GM21390 (cell line): ENCODE measurements around the gene CYP4F12.
"Not testable (repeated sequence)": the region's sequence is repeated elsewhere in the genome, so short reads cannot be mapped to it uniquely, and the experiment has no call there.

ENCODE experiments used
- ATAC-seq: cut with Tn5 transposase; IDR thresholded peaks from one replicate; pipeline ENCODE4 v1.9.1; 2021; ENCODE audit not compliant: unreplicated experiment

Gene CYP4F12

DNA sequence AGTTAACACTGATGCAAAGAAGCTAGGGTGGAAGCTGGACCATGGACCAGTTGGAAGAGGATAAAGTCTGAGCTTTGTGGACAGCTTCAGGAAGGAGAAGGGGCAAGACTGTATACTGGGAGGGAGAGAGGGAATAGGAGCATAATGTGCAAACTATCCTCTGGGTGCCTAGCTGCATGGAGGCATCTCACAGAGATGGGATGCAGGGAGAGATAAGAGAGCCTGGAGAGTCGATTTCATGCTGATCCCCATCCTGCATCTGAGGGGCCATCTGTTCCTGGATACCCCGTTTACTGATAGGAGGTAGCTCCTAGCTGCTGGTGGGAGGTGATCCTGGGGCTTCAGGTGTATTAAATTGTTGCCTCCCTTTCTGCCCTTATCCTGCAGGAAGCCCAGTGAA is 23.4 kb upstream of the CYP4F12 start:
- no peak for ATAC-seq

DNA sequence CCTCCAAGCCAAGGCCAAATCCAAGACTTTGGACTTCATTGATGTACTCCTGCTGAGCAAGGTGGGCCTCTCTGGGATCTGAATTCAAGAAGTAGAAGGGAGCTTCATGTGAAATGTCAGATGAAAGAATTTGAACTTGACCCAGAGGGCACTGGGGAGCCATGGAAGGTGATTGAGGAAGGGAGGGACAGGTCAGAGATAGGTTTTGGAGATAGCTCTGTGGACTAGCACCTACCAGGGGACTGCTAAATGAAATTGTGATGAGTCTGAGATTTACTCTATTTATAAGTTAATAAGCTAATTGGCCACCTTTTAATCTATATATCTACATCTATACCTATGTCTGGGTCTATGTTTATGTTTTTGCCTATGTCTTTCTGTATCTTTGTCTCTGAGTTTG is 22.8 kb upstream of the CYP4F12 start:
- ATAC-seq, result not testable (repeated sequence)

DNA sequence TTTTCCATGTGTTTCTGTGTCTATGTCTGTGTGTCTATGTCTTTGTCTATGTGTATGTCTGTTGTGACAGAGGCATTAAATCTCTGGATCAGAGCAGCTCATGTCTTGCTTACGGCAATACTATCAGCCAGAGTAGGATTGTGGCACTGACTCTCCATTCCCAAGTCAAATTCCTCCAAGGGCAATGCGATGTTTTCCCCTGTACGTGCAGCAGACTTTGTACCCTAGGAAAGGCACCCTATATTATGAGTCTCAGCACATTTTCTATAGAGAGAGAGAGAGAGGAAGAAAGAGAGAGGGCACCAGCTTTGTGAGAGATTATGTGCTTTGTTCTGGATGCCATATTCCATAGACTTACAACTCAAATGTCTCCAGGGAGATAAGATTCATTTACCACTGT is 21.1 kb upstream of the CYP4F12 start:
- no peak for ATAC-seq

- ATAC-seq, result no peak
Measured at GRCh38 chr19:15652559-15653278, 20.2 kb upstream of the CYP4F12 start.

DNA sequence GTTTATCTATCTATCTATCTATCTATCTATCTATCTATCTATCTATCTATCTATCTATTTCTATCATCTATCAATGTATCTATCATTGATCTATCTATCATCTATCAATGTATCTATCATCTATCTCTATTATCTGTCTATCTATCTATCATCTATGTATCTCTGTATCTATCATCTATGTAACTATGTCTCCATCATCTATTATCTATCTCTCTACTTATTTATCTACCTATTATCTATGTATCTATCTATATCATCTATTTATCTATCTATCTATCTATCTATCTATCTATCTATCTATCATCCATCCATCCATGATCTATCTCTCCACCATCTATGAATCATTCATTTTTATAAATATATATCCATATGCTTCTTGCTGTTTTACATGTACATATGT is 16.4 kb upstream of the CYP4F12 start:
- no peak for ATAC-seq

DNA sequence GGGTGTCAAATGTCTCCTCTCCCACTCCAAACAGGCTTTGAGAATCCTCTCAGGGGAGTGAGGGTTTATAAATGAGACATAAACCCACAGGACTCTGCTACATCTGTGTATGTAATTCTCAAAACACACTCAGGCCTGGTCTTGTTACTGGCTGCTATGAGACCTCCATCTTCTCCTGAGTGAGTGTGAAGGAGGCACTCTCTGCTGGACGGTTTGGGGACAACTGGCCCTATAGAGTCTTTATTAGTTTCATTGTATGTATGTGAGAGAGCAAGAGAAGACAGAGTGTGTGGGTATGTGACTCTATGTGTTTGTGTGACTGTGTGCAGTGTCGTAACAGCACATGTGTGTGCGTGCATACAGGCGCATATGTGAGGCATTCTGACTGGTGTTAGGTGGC is 9.6 kb upstream of the CYP4F12 start:
- ATAC-seq, result no peak

GRCh38 chr19:15666186-15666585 is 6.7 kb upstream of the CYP4F12 start:
- no peak for ATAC-seq

GRCh38 chr19:15666883-15667282 is 6.0 kb upstream of the CYP4F12 start:
- no peak for ATAC-seq

- ATAC-seq, result no peak
Measured at GRCh38 chr19:15669440-15669839, 3.4 kb upstream of the CYP4F12 start.

DNA sequence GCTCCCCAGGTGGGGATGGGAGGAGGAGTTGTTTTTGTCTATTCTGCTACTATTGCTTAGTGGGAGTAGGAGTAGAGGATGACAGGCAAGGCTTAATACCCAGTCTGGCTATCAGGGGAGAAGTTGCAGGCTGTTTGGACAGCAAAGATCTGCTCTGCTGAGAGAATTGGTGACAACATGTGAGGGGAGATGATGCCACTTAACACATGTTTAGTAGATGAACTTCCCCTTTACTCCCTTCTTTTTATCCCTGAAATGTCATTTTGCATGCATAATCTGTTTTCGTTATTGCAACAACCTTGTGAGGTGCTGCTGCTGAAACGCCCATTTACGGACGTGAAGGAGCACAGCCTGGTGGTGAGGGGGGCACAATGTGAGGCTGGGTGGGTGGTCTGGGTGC is 3.0 kb upstream of the CYP4F12 start:
- no peak for ATAC-seq

GRCh38 chr19:15671237-15671821 is 1.6 kb upstream of the CYP4F12 start:
- no peak for ATAC-seq

- ATAC-seq, result no peak
Measured at GRCh38 chr19:15671891-15672579, 852 bp upstream of the CYP4F12 start.

DNA sequence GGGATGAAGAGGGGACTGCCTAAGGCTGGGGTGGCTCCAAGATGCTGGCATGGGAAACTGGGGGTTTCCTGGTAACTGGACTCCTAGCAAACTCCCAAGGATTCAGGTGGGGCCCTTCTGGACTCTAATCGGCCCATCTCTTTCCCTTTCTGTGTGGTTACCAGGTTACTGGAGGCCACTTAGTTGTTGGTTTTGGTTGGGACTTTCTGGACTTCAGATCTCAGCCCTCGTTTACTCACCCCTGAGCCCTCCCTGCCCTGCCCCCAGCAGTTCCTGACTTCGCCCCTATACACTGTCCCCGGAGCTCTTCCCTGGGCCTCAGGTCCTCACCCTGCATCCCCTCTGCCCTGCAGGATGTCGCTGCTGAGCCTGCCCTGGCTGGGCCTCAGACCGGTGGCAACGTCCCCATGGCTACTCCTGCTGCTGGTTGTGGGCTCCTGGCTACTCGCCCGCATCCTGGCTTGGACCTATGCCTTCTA is 328 bp downstream of the CYP4F12 start:
- no peak for ATAC-seq

DNA sequence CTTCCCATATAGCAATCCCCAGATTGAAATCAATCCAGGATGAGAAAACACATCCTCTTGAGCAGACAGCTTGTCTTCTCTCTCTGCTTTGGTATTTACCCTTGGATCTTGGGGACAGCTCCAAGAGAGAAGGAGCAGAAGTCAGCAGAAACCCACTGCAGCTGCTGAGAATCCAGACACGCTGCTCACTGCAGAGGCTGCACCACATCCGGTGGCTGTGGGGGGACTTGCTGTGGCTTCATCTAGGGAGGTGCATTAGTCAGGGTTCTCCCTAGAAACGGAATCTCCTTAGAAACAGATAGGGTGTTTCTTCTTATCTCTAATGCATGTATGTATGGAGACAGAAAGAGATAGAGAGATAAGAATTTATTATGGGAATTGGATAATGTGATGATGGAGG is 2.7 kb downstream of the CYP4F12 start:
- no peak for ATAC-seq

DNA sequence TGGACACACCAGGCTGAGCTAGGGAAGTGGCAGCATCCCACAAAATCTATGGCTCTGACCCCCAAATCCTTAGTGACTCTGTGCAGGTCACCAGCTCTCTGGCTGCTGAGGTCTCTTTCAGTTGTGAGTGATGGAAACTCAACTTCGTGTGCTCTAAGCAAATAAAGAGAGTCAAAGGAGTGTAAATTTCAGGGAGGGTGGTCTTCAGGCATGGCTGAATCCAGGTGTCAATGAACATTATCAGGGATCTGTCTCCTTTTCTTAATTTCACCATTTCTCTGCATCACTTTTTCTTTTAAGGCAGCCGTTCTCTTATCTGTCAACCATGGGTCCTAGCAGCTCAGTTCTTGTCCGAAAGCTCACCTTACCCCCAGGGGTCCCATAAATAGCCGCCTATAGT is 6.2 kb downstream of the CYP4F12 start:
- ATAC-seq, result no peak

- not testable (repeated sequence) for ATAC-seq
Measured at GRCh38 chr19:15679865-15680264, 7.0 kb downstream of the CYP4F12 start.

GRCh38 chr19:15680478-15681322 is 7.8 kb downstream of the CYP4F12 start:
- no peak for ATAC-seq

GRCh38 chr19:15683411-15683810 is 10.5 kb downstream of the CYP4F12 start:
- no peak for ATAC-seq

GRCh38 chr19:15684828-15685227 is 11.9 kb downstream of the CYP4F12 start:
- ATAC-seq, result no peak

- no peak for ATAC-seq
Measured at GRCh38 chr19:15696654-15697194, 23.8 kb downstream of the CYP4F12 start.
